ENCODE results near the gene LTBP4. TPM values are rescaled to one million over a fixed set of nuclear protein-coding genes. Genes with fewer than 3 reads are reported as not detected.
A peak's percentile ranks its signal among the peaks of the same experiment; 100 is the strongest.

The LTBP4 gene
- total and polyA plus RNA-seq, 2 of the 13 experiments (the other 11 are each of a cell fraction or from before 2014, with no cell fraction given): 0.86 to 2.3 TPM

GRCh38 chr19:40598918-40599307 lies 2.3 kb upstream of the LTBP4 start:
- Histone ChIP-seq H3K4me1 (ENCODE audit: insufficient read depth, low read length) (peaks cover 45% of the 10 kb centered on the region), H3K27me3 (ENCODE audit: control insufficient read depth in 1 of 2, insufficient read depth in 2 of 2, low read length in 2 of 2) (peaks cover 6 to 48% of the 10 kb centered on the region in 2 experiments; a peak in 3 of 5 replicates), H3K4me2 (ENCODE audit: low read depth, low read length) (no peak overlapping the region), H3K9ac (ENCODE audit: insufficient read depth, low read depth, low read length) (no peak overlapping the region), H3K4me3 (replicated peaks in 1 of 3; ENCODE audit: insufficient read depth in 1 of 3, low read depth in 2 of 3, low read length in 3 of 3) (no peak overlapping the region), H3K27ac (ENCODE audit: extremely low read length, insufficient read depth, low read length) (no peak overlapping the region), H3K79me2 (ENCODE audit: insufficient read depth, low read length) (no peaks in the 10 kb centered on the region), H4K20me1 (ENCODE audit: insufficient read depth, low read length) (peaks cover 5% of the 10 kb centered on the region), H3K9me3 (ENCODE audit: low read length) (no peaks in the 10 kb centered on the region), H3K36me3 (replicated peaks in 1 of 2; ENCODE audit: control insufficient read depth in 1 of 2, insufficient read depth in 2 of 2, low read length in 2 of 2) (no peaks in the 10 kb centered on the region), H2AFZ (ENCODE audit: low read length) (no peak overlapping the region)
- no peak for ATAC-seq
- ChIA-PET POLR2A (no interaction called here), CTCF (ENCODE audit: low intra/inter-chr PET ratio, low total read pairs) (interaction anchor here (1.1 to 2.2 kb wide), 4 partner anchors 13 to 58 kb away, joined by 3 to 18 read pairs (median 10); no protein-coding TSS in a partner anchor)
- TF ChIP-seq ZNF629 (CRISPR knock-in tag; conservative IDR thresholded peaks at IDR 0.05) (peak; percentile 74), ZNF24 (IDR thresholded peaks at IDR 0.05) (no peak), EZH2 (conservative IDR thresholded peaks at IDR 0.05; ENCODE audit: low read depth, low read length) (0 out of 2 replicates have a peak, but pooled peaks have one; percentile 30)
- intact Hi-C loops (cut with micrococcal nuclease; ENCODE audit: unreplicated experiment): loop anchor here (2.0 to 5.0 kb wide), 3 partner anchors 50 to 72 kb away; no protein-coding TSS in a partner anchor
- in situ Hi-C loops (cut with HindIII; ENCODE audit: extremely low pct_ligation_motif_present, low pct_unique_long_range_greater_than_20kb): no loop called here
- no peak for FAIRE-seq
- no peak for DNase-seq (ENCODE audit: low spot score)
- no TSS peak for BruUV-seq (replicated peaks)
- 17% methylated on average over 15 of the region's 15 CpGs for whole genome bisulfite sequencing (ENCODE audit: low lambda C conversion rate)

- no peaks in the 10 kb centered on the region for H3K36me3 ChIP-seq (replicated peaks in 1 of 2; ENCODE audit: control insufficient read depth in 1 of 2, insufficient read depth in 2 of 2, low read length in 2 of 2)
- POLR2A ChIA-PET: no interaction called here
- no peaks in the 10 kb centered on the region for H3K79me2 ChIP-seq (ENCODE audit: insufficient read depth, low read length)
- H3K27ac ChIP-seq (ENCODE audit: extremely low read length, insufficient read depth, low read length): no peak overlapping the region
- no peak overlapping the region for H3K4me2 ChIP-seq (ENCODE audit: low read depth, low read length)
- in situ Hi-C loops (cut with HindIII; ENCODE audit: extremely low pct_ligation_motif_present, low pct_unique_long_range_greater_than_20kb): no loop called here
- peaks cover 6 to 48% of the 10 kb centered on the region in 2 experiments; a peak in 3 of 5 replicates for H3K27me3 ChIP-seq (ENCODE audit: control insufficient read depth in 1 of 2, insufficient read depth in 2 of 2, low read length in 2 of 2)
- H2AFZ ChIP-seq (ENCODE audit: low read length): no peak overlapping the region
- intact Hi-C loops (cut with micrococcal nuclease; ENCODE audit: unreplicated experiment): loop anchor here (2.0 to 5.0 kb wide), 3 partner anchors 51 to 72 kb away; no protein-coding TSS in a partner anchor
- H4K20me1 ChIP-seq (ENCODE audit: insufficient read depth, low read length): peaks cover 5% of the 10 kb centered on the region
- ATAC-seq (no peak), FAIRE-seq (no peak), DNase-seq (ENCODE audit: low spot score) (no peak)
- peaks cover 49% of the 10 kb centered on the region for H3K4me1 ChIP-seq (ENCODE audit: insufficient read depth, low read length)
- BruUV-seq (replicated peaks): no TSS peak
- H3K4me3 ChIP-seq (replicated peaks in 1 of 3; ENCODE audit: insufficient read depth in 1 of 3, low read depth in 2 of 3, low read length in 3 of 3): no peak overlapping the region
- no peaks in the 10 kb centered on the region for H3K9me3 ChIP-seq (ENCODE audit: low read length)
- CTCF ChIA-PET (ENCODE audit: low intra/inter-chr PET ratio, low total read pairs): interaction anchor here (1.4 to 2.2 kb wide), 3 partner anchors 35 to 58 kb away, joined by 7 to 18 read pairs (median 14); no protein-coding TSS in a partner anchor
- 24% methylated on average over 8 of the region's 9 CpGs for WGBS (ENCODE audit: low lambda C conversion rate)
- no peak overlapping the region for H3K9ac ChIP-seq (ENCODE audit: insufficient read depth, low read depth, low read length)
- TF ChIP-seq RCOR2 (CRISPR knock-in tag; IDR thresholded peaks at IDR 0.05): no peak
- no peak for TF ChIP-seq JARID2 (CRISPR knock-in tag; IDR thresholded peaks at IDR 0.05; ENCODE audit: insufficient replicate concordance)
- TF ChIP-seq ZBTB3 (CRISPR knock-in tag; IDR thresholded peaks at IDR 0.05; ENCODE audit: borderline replicate concordance, low read depth): no peak
- no peak for TF ChIP-seq KDM4B (CRISPR knock-in tag; IDR thresholded peaks at IDR 0.05)
- no peak for TF ChIP-seq HNF1A (IDR thresholded peaks at IDR 0.05; ENCODE audit: low read depth)
- TF ChIP-seq HNF1A (CRISPR knock-in tag; IDR thresholded peaks at IDR 0.05; ENCODE audit: borderline replicate concordance): no peak
- TF ChIP-seq FOXO1 (CRISPR knock-in tag; IDR thresholded peaks at IDR 0.05): no peak
- TF ChIP-seq REL (CRISPR knock-in tag; conservative IDR thresholded peaks at IDR 0.05): no peak
- TF ChIP-seq SYNCRIP (IDR thresholded peaks at IDR 0.05; ENCODE audit: insufficient read depth, low read depth, low read length): no peak
- TF ChIP-seq POGZ (CRISPR knock-in tag; IDR thresholded peaks at IDR 0.05): no peak
These were observed 1.8 kb upstream of the LTBP4 start for GRCh38 chr19:40599331-40599901.

Measured in HepG2 (cell line).